ENCODE results near the gene NACC2. TPM values are rescaled to one million over a fixed set of nuclear protein-coding genes. Genes with fewer than 3 reads are reported as not detected.

Gene NACC2
- polyA plus RNA-seq, 3 donors = 8.1 to 32.4 (median 8.7) TPM

GRCh38 chr9:136118320-136119060 is 23.4 kb upstream of the NACC2 start, which contains the start of gene TMEM250:
Gene TMEM250, minus strand, starts transcription at chr9:136118875. Its CDS starts 1,975 bp downstream, at chr9:136116900.
- intact Hi-C loops (cut with micrococcal nuclease) = loop anchor here in 1 of 2 donors (5.0 kb wide), 1 partner anchor 41 kb away; no protein-coding TSS in a partner anchor
- H3K4me3 ChIP-seq (replicated peaks in 1 of 3; ENCODE audit: low read depth in 2 of 3, low read length in 3 of 3) = peak within 1 kb of the TSS; percentile 48 to 86 (median 79)
- H3K4me1 Mint-ChIP-seq = peaks cover 23% of the 10 kb centered on the region
- H3K27me3 Mint-ChIP-seq (ENCODE audit: low read depth in 3 of 3) = peaks cover 0 to 4% (median 0%) of the 10 kb centered on the region in 3 donors
- peaks cover 42% of the 10 kb centered on the region for H4K20me1 ChIP-seq (ENCODE audit: insufficient read depth, low read length)
- peak within 1 kb of the TSS; percentile 83 for H3K9ac ChIP-seq (ENCODE audit: insufficient read depth, low read length, poor library complexity, severe bottlenecking)
- TF ChIP-seq CTCF (IDR thresholded peaks at IDR 0.05) = no peak
- H3K4me3 Mint-ChIP-seq = peak within 1 kb of the TSS; percentile 70 to 77
- peak within 1 kb of the TSS; percentile 91 for H3K4me2 ChIP-seq (replicated peaks; ENCODE audit: extremely low read depth, low read length, poor library complexity, severe bottlenecking)
- H3K27ac ChIP-seq (ENCODE audit: low read depth in 1 of 2, low read length in 2 of 2) = peak within 1 kb of the TSS; percentile 22 to 84
- peaks cover 21 to 33% of the 10 kb centered on the region in 2 donors for H3K36me3 ChIP-seq (replicated peaks in 1 of 2; ENCODE audit: control insufficient read depth in 1 of 2, insufficient read depth in 2 of 2, low read length in 2 of 2)
- under 1% methylated on average over 112 of the region's 112 CpGs for WGBS (ENCODE audit: insufficient coverage)
- no peaks in the 10 kb centered on the region for H3K9me3 ChIP-seq (replicated peaks in 1 of 2; ENCODE audit: control insufficient read depth in 1 of 2, insufficient read depth in 1 of 2, low read length in 2 of 2)
- peak; percentile 96 to 99 (median 96) for DNase-seq
- H3K9me3 Mint-ChIP-seq = peaks cover 0 to 6% (median 0%) of the 10 kb centered on the region in 7 donors
- H3K27ac Mint-ChIP-seq = peak within 1 kb of the TSS in 6 of 7 donors; percentile 56 to 87 (median 78)
- peaks cover 23 to 46% of the 10 kb centered on the region in 2 donors for H3K4me1 ChIP-seq (ENCODE audit: control insufficient read depth in 1 of 2, insufficient read depth in 2 of 2, low read length in 2 of 2)
- peaks cover 0 to 3% of the 10 kb centered on the region in 2 donors for H3K27me3 ChIP-seq (ENCODE audit: control insufficient read depth in 2 of 2, insufficient read depth in 2 of 2, low read length in 2 of 2)
- H3K36me3 Mint-ChIP-seq = peaks cover 14 to 31% of the 10 kb centered on the region in 2 donors
- peaks cover 37% of the 10 kb centered on the region for H3K79me2 ChIP-seq (ENCODE audit: insufficient read depth, low read length)
- peak within 1 kb of the TSS; percentile 78 for H2AFZ ChIP-seq (ENCODE audit: insufficient read depth, low read depth, low read length, poor library complexity, severe bottlenecking)

- no peak for DNase-seq
- Mint-ChIP-seq H3K4me3 (peak overlapping the region; percentile 70 to 77), H3K9me3 (peaks cover 0 to 6% (median 0%) of the 10 kb centered on the region in 7 donors), H3K27me3 (ENCODE audit: low read depth in 3 of 3) (peaks cover 0 to 6% (median 0%) of the 10 kb centered on the region in 3 donors), H3K4me1 (peaks cover 29% of the 10 kb centered on the region), H3K27ac (peak overlapping the region in 6 of 7 donors; percentile 55 to 81 (median 61)), H3K36me3 (peaks cover 14 to 35% of the 10 kb centered on the region in 2 donors)
- Histone ChIP-seq H3K9me3 (replicated peaks in 1 of 2; ENCODE audit: control insufficient read depth in 1 of 2, insufficient read depth in 1 of 2, low read length in 2 of 2) (no peaks in the 10 kb centered on the region), H3K4me3 (replicated peaks in 1 of 3; ENCODE audit: low read depth in 2 of 3, low read length in 3 of 3) (peak overlapping the region; percentile 48 to 86 (median 79)), H3K27me3 (ENCODE audit: control insufficient read depth in 2 of 2, insufficient read depth in 2 of 2, low read length in 2 of 2) (no peaks in the 10 kb centered on the region), H3K79me2 (ENCODE audit: insufficient read depth, low read length) (peaks cover 37% of the 10 kb centered on the region), H3K36me3 (replicated peaks in 1 of 2; ENCODE audit: control insufficient read depth in 1 of 2, insufficient read depth in 2 of 2, low read length in 2 of 2) (peaks cover 21 to 33% of the 10 kb centered on the region in 2 donors), H3K27ac (ENCODE audit: low read depth in 1 of 2, low read length in 2 of 2) (peak overlapping the region; percentile 22 to 84), H3K9ac (ENCODE audit: insufficient read depth, low read length, poor library complexity, severe bottlenecking) (peak overlapping the region; percentile 83), H2AFZ (ENCODE audit: insufficient read depth, low read depth, low read length, poor library complexity, severe bottlenecking) (peak overlapping the region; percentile 69), H4K20me1 (ENCODE audit: insufficient read depth, low read length) (peaks cover 42% of the 10 kb centered on the region), H3K4me2 (replicated peaks; ENCODE audit: extremely low read depth, low read length, poor library complexity, severe bottlenecking) (peak overlapping the region; percentile 91), H3K4me1 (ENCODE audit: control insufficient read depth in 1 of 2, insufficient read depth in 2 of 2, low read length in 2 of 2) (peaks cover 23 to 48% of the 10 kb centered on the region in 2 donors)
- 0% methylated on average over 36 of the region's 36 CpGs for WGBS (ENCODE audit: insufficient coverage)
- no peak for TF ChIP-seq CTCF (IDR thresholded peaks at IDR 0.05)
- intact Hi-C loops (cut with micrococcal nuclease) = loop anchor here in 1 of 2 donors (5.0 kb wide), 1 partner anchor 41 kb away; no protein-coding TSS in a partner anchor
Observed at GRCh38 chr9:136117916-136118319, 22.8 kb upstream of the NACC2 start.

Data from CD14-positive monocyte (primary cell).